Activated CD8-positive, alpha-beta T cell treated with anti-CD3 and anti-CD28 coated beads, Interleukin-2, amount 10 ng/mL, durations not matched to agents 7 days and 5 days (primary cell): Measurements from ENCODE around the gene AVPR1A. TPM values are rescaled to one million over a fixed set of nuclear protein-coding genes. Genes with fewer than 3 reads are reported as not detected.
A peak's percentile ranks its signal among the peaks of the same experiment; 100 is the strongest.
"Not testable (repeated sequence)": the region's sequence is repeated elsewhere in the genome, so short reads cannot be mapped to it uniquely, and the experiment has no call there.

ENCODE experiments used
- ATAC-seq: fragments of 150-1000 bp; cut with Tn5 transposase; one replicate; pipeline ENCODE4 v1.10.0; 2021; ENCODE audit warnings: moderate library complexity
- CTCF ChIA-PET: fragments of 350-600 bp; sonication (Branson Sonifier 250); formaldehyde crosslinking; loops from one replicate; lab custom pipeline; 2021; ENCODE audit warnings: antibody characterized with exemption; lab: Charles Lee
- POLR2A ChIA-PET: fragments of 350-600 bp; sonication (Branson Sonifier 250); formaldehyde crosslinking; loops from one replicate; lab custom pipeline; 2021; ENCODE audit warnings: antibody characterized with exemption; lab: Charles Lee
- DNase-seq: peaks from one replicate; pipeline ENCODE4 v3.0.0-alpha.2; 2020
- H3K27ac Mint-ChIP-seq: one replicate; pipeline ENCODE4 v1.8.0; 2021; ENCODE audit warnings: mild to moderate bottlenecking, mixed read lengths
- H3K27me3 Mint-ChIP-seq: one replicate; pipeline ENCODE4 v1.8.0; 2021; ENCODE audit warnings: low read depth, mixed read lengths
- H3K36me3 Mint-ChIP-seq: one replicate; pipeline ENCODE4 v1.8.0; 2021; ENCODE audit warnings: low read depth, mixed read lengths
- H3K4me1 Mint-ChIP-seq: one replicate; pipeline ENCODE4 v1.8.0; 2021; ENCODE audit warnings: low read depth, mixed read lengths
- H3K4me3 Mint-ChIP-seq: one replicate; pipeline ENCODE4 v1.8.0; 2021; ENCODE audit warnings: mild to moderate bottlenecking, mixed read lengths
- H3K9me3 Mint-ChIP-seq: one replicate; pipeline ENCODE4 v1.8.0; 2022; ENCODE audit warnings: mixed read lengths; ENCODE audit not compliant: insufficient read depth
- total RNA-seq, 2 experiments: library from RNA; stranded (reverse); gene quantifications; one replicate each; pipeline ENCODE4 v1.2.3, GENCODE V29; 2021

Gene AVPR1A
- total RNA-seq, result not detected

DNA sequence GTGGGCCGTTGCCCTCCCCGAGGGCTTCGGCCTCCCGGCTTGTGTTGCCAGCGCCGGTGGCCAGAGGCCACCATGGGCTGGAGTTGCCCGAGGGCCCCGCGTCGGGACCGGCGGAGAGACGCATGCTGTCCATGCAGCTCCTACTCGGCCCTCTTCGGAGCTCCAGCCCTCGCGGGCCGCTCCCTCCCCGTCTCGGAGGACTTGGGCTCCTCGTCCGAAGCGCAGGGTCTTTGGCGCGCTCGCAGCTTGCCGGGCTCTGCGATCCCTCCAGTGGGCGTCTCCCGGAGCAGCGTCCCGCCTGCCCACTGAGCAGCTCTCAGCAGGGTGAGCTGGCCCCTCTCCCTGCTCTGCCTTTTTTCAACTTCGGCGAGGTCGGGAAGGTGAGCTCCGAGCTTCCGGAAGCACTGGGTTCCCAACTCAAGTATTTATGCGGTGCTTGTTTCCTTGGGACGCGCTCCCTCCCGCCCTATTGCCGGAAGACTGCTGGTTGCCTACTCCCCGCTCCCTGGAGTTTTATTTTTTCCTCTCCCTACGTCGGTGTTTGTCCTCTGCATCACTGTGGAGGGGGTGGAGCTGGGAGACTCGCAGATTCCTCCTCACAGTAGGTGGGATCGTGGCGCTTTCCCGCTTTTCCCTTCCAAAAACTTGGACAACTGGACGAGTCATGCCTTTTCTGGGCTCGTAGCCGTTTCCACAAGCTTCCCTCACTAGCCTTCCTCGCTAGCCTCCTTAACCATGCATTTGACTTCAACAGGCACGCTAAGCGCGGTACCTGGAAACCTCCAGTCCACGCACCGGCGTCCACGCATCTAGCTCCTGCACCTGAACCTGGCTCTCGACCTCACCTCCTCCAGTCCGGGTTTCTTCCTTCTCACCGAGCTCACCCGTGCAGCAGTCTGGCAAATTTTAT lies at the start of gene AVPR1A:
AVPR1A (minus strand) TSS at position 489 of the 910 bp plus-strand sequence; CDS start at position 124, 365 bp downstream.
- DNase-seq, result no peak
- ATAC-seq, result no peak
- H3K9me3 Mint-ChIP-seq, result no peaks in the 10 kb centered on the region
- H3K27ac Mint-ChIP-seq, result no peak within 1 kb of the TSS
- peak within 1 kb of the TSS; percentile 40 for H3K4me3 Mint-ChIP-seq
- CTCF ChIA-PET, result interaction anchor here (0.6 to 1.4 kb wide), 6 partner anchors 10 to 315 kb away, joined by 3 to 6 read pairs (median 4); no protein-coding TSS in a partner anchor
- POLR2A ChIA-PET, result no interaction called here
- H3K36me3 Mint-ChIP-seq, result peaks cover 6% of the 10 kb centered on the region
- peaks cover 11% of the 10 kb centered on the region for H3K4me1 Mint-ChIP-seq
- peaks cover 47% of the 10 kb centered on the region for H3K27me3 Mint-ChIP-seq

DNA sequence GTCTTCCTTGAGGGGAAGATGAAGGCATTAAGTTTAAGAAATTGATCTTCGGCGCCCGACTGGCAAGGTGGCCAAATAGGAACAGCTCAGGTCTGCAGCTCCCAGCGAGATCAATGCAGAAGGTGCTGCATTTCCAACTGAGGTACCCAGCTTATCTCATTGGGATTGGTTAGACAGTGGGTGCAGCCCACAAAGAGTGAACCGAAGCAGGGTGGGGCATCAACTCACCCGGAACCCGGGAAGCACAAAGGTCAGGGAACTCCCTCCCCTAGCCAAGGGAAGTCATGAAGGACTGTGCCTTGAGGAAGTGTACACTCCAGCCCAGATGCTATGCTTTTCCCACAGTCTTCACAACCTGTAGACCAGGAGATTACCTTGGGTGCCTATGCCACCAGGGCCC lies 45.2 kb upstream of the AVPR1A start:
- Mint-ChIP-seq H3K9me3 (peaks cover 3% of the 10 kb centered on the region), H3K4me3 (no peak overlapping the region), H3K36me3 (no peaks in the 10 kb centered on the region), H3K27ac (no peak overlapping the region), H3K27me3 (no peaks in the 10 kb centered on the region), H3K4me1 (no peaks in the 10 kb centered on the region)
- DNase-seq, result no peak
- ChIA-PET CTCF (no interaction called here), POLR2A (no interaction called here)
- no peak for ATAC-seq

DNA sequence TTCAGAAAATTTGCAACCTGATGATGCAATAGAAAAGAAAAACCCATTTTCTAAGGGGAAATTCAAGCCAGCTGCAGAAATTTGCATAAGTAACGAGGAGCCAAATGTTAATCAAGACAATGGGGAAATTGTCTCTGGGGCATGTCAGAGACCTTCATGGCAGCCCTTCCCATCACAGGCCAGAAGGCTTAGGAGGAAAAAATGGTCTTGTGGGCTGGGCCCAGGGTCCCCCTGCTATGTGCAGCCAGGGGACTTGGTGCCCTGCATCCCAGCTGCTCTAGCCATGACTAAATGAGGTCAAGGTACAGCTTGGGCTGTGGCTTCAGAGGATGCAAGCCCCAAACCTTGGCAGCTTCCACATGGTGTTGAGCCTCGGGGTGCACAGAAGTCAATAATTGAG lies 28.2 kb upstream of the AVPR1A start:
- H3K36me3 Mint-ChIP-seq, result peaks cover 2% of the 10 kb centered on the region
- POLR2A ChIA-PET, result no interaction called here
- DNase-seq, result no peak
- no peak overlapping the region for H3K27ac Mint-ChIP-seq
- H3K4me1 Mint-ChIP-seq, result no peaks in the 10 kb centered on the region
- ATAC-seq, result no peak
- H3K27me3 Mint-ChIP-seq, result no peaks in the 10 kb centered on the region
- CTCF ChIA-PET, result no interaction called here
- H3K4me3 Mint-ChIP-seq, result no peak overlapping the region
- peaks cover 20% of the 10 kb centered on the region for H3K9me3 Mint-ChIP-seq

DNA sequence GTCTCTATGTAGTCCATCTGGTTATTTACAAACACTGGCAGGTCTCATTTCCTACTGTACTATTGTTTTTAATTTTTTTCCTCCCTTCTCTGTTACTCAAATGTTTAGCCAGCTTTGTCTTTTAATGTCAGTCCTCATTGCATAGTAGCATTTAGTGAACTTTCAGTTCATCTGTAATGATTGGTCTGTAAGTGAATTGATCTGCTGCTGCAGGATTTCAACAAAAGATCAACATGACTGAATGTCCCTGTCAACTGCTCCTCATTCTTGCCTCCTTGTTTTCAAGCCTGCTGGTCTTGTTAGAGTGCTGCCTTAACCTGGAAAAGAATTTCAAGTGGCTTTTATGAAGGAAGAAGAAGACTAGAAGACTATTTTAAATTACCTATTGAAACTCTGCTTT lies 19.3 kb upstream of the AVPR1A start:
- no peak for ATAC-seq
- CTCF ChIA-PET, result no interaction called here
- H3K9me3 Mint-ChIP-seq, result peaks cover 3% of the 10 kb centered on the region
- no peak for DNase-seq
- H3K36me3 Mint-ChIP-seq, result no peaks in the 10 kb centered on the region
- POLR2A ChIA-PET, result no interaction called here
- no peak overlapping the region for H3K27ac Mint-ChIP-seq
- H3K4me3 Mint-ChIP-seq, result no peak overlapping the region
- no peaks in the 10 kb centered on the region for H3K27me3 Mint-ChIP-seq
- H3K4me1 Mint-ChIP-seq, result no peaks in the 10 kb centered on the region

DNA sequence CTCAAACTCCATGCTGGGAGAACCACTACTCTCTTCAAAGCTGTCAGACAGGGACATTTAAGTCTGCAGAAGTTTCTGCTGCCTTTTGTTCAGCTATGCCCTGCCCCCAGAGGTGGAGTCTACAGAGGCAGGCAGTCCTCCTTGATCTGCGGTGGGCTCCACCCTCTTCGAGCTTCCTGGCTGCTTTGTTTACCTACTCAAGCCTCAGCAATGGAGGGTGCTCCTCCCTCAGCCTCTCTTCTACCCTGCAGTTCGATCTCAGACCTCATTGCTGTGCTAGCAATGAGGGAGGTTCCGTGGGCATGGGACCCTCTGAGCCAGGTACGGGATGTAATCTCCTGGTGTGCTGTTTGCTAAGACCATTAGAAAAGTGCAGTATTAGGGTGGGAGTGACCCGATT lies 16.7 kb upstream of the AVPR1A start:
- POLR2A ChIA-PET, H3K27me3 Mint-ChIP-seq, ATAC-seq, DNase-seq, H3K4me3 Mint-ChIP-seq, H3K36me3 Mint-ChIP-seq, H3K27ac Mint-ChIP-seq, H3K4me1 Mint-ChIP-seq, CTCF ChIA-PET, H3K9me3 Mint-ChIP-seq: not testable (repeated sequence)

DNA sequence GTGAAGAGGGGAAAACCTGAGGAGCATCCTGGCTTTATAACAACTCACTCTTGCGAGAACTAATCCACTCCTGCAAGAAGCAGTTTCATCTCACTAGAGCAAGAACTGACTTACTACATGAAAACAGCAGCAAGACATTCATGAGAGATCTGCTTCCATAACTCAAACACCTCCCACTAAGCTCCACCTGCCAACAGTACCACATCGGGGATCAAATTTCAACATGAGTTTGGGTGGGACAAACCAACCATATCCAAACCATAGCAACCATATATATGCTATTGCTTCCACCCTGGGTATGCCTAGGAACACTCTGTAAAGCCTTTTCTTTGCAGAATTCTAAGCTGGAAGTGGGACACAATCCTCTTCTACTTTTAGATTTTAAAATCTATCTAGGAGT lies 13.9 kb upstream of the AVPR1A start:
- ATAC-seq, result no peak
- CTCF ChIA-PET, result no interaction called here
- DNase-seq, result no peak
- Mint-ChIP-seq H3K9me3 (no peaks in the 10 kb centered on the region), H3K36me3 (no peaks in the 10 kb centered on the region), H3K4me1 (no peaks in the 10 kb centered on the region), H3K27me3 (no peaks in the 10 kb centered on the region), H3K4me3 (no peak overlapping the region), H3K27ac (no peak overlapping the region)
- POLR2A ChIA-PET, result no interaction called here

DNA sequence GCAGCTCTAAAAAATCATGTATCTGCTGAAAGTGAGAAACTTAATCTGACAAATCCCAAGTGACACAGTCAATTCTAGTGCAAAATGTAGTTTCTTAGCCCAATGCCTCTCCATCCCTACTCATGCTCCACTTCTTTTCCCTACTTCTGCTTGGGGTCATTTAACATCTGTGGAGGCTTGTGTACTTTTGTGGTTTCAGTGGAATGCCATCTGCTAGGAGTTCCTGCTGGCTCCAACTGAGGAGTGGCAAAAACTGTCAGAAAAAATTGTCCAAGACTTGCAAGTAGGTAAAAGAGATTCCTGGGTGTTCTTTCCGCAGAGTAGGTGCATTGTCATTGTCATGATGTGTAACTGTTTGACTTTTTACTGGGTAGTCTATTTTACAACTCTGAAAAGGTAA lies 12.5 kb upstream of the AVPR1A start:
- H3K36me3 Mint-ChIP-seq, result no peaks in the 10 kb centered on the region

DNA sequence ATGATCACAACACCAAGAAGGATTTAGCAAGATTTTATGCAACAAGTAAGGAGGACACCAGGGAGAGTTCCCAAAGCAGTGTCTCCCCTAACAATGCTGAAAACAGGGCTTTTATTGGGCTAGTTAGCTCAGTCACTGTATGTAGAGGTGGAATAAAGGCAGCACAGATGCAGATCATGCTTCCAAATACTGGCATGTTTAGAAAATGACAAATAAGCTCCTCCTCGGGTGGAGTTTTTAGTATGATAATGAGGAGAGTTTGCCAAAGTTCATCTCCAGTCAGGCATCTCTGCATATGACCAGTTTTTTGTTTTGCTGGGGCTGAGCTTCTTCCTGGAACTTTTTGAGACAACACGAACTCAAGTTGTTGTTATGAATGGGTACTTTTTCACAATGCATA lies 4.4 kb upstream of the AVPR1A start:
- Mint-ChIP-seq H3K27ac (no peak overlapping the region), H3K27me3 (peaks cover 31% of the 10 kb centered on the region), H3K4me3 (no peak overlapping the region), H3K4me1 (peaks cover 8% of the 10 kb centered on the region), H3K9me3 (no peaks in the 10 kb centered on the region), H3K36me3 (peaks cover 4% of the 10 kb centered on the region)
- POLR2A ChIA-PET, result no interaction called here
- DNase-seq, result no peak
- ATAC-seq, result no peak
- CTCF ChIA-PET, result no interaction called here

More for the DNA sequence above, 12.5 kb upstream of the AVPR1A start:
- Mint-ChIP-seq H3K4me1 (no peaks in the 10 kb centered on the region), H3K27ac (no peak overlapping the region), H3K4me3 (no peak overlapping the region), H3K27me3 (no peaks in the 10 kb centered on the region), H3K9me3 (no peaks in the 10 kb centered on the region)
- ChIA-PET POLR2A (no interaction called here), CTCF (no interaction called here)
- no peak for DNase-seq
- ATAC-seq, result no peak

DNA sequence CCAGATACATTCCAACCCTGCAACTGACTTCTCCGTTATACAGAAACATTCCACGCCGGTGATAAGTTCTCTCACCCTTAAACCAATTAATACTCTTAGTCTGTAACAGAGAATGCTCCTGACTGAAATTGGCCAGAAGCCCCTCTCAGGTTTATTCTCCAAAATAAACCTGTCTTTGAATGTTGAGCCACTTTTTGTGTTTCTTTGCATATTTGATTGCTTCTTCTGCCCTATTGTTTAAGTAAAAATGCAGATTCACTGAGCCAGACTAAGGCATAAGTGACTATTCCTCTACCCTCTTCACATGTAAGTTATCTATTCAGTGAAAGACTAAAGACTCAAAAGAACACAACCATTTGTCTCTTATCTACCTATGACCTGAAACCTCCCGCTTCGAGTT lies 3.6 kb upstream of the AVPR1A start:
- CTCF ChIA-PET, result no interaction called here
- Mint-ChIP-seq H3K27ac (no peak overlapping the region), H3K36me3 (peaks cover 6% of the 10 kb centered on the region), H3K27me3 (peaks cover 39% of the 10 kb centered on the region), H3K9me3 (no peaks in the 10 kb centered on the region), H3K4me3 (no peak overlapping the region), H3K4me1 (peaks cover 11% of the 10 kb centered on the region)
- DNase-seq (no peak), ATAC-seq (no peak)
- POLR2A ChIA-PET, result no interaction called here

DNA sequence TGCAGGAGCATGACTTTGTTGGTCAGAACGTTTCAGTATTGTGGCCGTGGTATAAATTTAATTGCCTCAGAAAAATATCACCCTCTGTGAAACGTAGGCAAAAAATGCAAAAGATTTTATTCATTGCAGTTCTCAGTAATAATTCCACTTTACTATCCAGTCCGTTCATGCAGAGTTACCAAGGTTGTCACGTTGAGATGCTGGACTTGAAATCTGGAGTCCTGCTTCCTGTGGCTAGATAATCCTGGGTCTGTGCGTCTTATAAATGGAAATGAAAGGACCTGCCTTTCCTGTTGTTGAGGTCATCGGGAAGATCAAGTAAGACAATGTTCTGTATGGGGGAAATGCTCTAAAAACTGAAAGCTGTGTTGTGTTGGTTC lies 1.3 kb upstream of the AVPR1A start:
- no peak for ATAC-seq
- no peaks in the 10 kb centered on the region for H3K9me3 Mint-ChIP-seq
- peaks cover 11% of the 10 kb centered on the region for H3K4me1 Mint-ChIP-seq
- no peak for DNase-seq
- ChIA-PET POLR2A (no interaction called here), CTCF (interaction anchor here (0.6 to 1.4 kb wide), 6 partner anchors 9 to 318 kb away, joined by 3 to 6 read pairs (median 4); no protein-coding TSS in a partner anchor)
- H3K36me3 Mint-ChIP-seq, result peaks cover 6% of the 10 kb centered on the region
- H3K27ac Mint-ChIP-seq, result no peak overlapping the region
- no peak overlapping the region for H3K4me3 Mint-ChIP-seq
- peaks cover 46% of the 10 kb centered on the region for H3K27me3 Mint-ChIP-seq

- ChIA-PET POLR2A (no interaction called here), CTCF (interaction anchor here (0.6 to 1.4 kb wide), 6 partner anchors 9 to 318 kb away, joined by 3 to 6 read pairs (median 4); no protein-coding TSS in a partner anchor)
- no peak for ATAC-seq
- Mint-ChIP-seq H3K4me1 (peaks cover 11% of the 10 kb centered on the region), H3K9me3 (no peaks in the 10 kb centered on the region), H3K4me3 (peak overlapping the region; percentile 40), H3K27ac (no peak overlapping the region), H3K36me3 (peaks cover 6% of the 10 kb centered on the region), H3K27me3 (peaks cover 47% of the 10 kb centered on the region)
- DNase-seq, result peak; percentile 36
Measured at GRCh38 chr12:63151623-63152320, 771 bp upstream of the AVPR1A start.
